Peyer's patch (tissue), 4 donors: ENCODE results near the gene ZNF507.

ENCODE experiments used
- CTCF ChIP-seq, 6 experiments: fragments of 450-650 bp in 4 of 6; fragments of 200-600 bp in 2 of 6; sonication (generic) in 1 of 6; IDR thresholded peaks; one replicate each; pipeline ENCODE4 v1.5.1; 2017 to 2019; ENCODE audit warnings: antibody characterized with exemption in 6 of 6, mild to moderate bottlenecking in 3 of 6, moderate library complexity in 1 of 6
- POLR2A ChIP-seq, 2 donors: fragments of 450-650 bp; IDR thresholded peaks; one replicate each; pipeline ENCODE4 v1.5.1; 2017; ENCODE audit warnings: antibody characterized with exemption in 2 of 2, mild to moderate bottlenecking in 2 of 2, moderate library complexity in 2 of 2

- TF ChIP-seq CTCF (IDR thresholded peaks at IDR 0.05) (no peak), POLR2A (IDR thresholded peaks at IDR 0.05) (peak; percentile 88 to 90)
These were observed 60.2 kb downstream of the ZNF507 start, which contains the start of gene DPY19L3 for GRCh38 chr19:32405431-32406160.
